PFSK-1 (cell line): ENCODE results near the gene VPS18.

Experiments used
- POLR2AphosphoS5 ChIP-seq: IDR thresholded peaks from 2 replicates; pipeline ENCODE4 v1.6.1; 2012; ENCODE audit warnings: low read depth, mild to moderate bottlenecking, control low read depth, low read length, moderate library complexity
- REST ChIP-seq, 2 experiments: IDR thresholded peaks; 2 replicates each; pipeline versions ENCODE4 v1.6.1 to v1.8.0; 2011 to 2012; ENCODE audit warnings: low read depth in 2 of 2, low read length in 2 of 2, control low read depth in 1 of 2, inconsistent platforms in 1 of 2, mild to moderate bottlenecking in 1 of 2, moderate library complexity in 1 of 2; ENCODE audit not compliant: insufficient read depth in 1 of 2
- SIN3A ChIP-seq: IDR thresholded peaks from 2 replicates; pipeline ENCODE4 v1.6.1; 2012; ENCODE audit warnings: mild to moderate bottlenecking, low read length, moderate library complexity, borderline replicate concordance; ENCODE audit not compliant: insufficient read depth
- TAF1 ChIP-seq: IDR thresholded peaks from 2 replicates; pipeline ENCODE4 v1.6.1; 2012; ENCODE audit warnings: low read length, control low read depth, borderline replicate concordance; ENCODE audit not compliant: insufficient read depth

- TF ChIP-seq TAF1, result no peak
- no peak for TF ChIP-seq SIN3A
- TF ChIP-seq POLR2AphosphoS5, result no peak
- TF ChIP-seq REST (IDR thresholded peaks at IDR 0.05; ENCODE audit: insufficient read depth in 1 of 2, low read depth in 2 of 2, low read length in 2 of 2), result no peak
Observed at GRCh38 chr15:40844696-40845030, 49.6 kb upstream of the VPS18 start.
